ENCODE data around the gene BPGM.

DNA sequence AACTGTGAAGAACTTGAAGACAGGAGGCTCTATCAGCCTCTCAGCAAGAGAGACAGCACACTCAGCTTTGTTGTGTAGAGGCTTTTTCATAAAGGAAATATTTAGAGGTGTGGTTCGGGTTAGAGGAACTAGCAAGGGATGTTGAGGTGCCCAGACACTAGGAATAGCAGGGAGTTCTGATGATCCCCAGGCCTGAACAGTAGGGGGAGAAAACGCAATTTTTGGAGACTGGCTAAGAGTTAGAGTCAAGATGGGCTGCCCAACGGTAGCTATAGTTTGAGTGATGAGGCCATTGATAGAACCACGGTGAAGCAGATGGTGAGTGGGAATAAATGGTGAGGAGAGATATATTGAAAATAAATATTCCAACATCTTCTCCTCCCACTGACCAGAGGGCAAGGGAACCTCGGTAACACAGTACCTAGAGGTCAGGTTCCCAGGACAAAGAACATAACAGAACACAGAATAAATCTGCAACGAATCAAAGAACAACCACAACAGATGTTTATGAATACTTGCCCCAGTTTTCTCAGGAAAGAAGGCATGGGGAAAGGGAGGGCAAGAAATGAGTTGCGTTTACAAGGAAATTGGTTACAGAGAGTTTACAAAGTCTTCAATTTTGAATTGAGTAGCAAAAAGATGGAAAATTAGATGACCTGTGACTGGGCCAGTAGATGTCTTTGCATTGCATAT, 24.2 kb upstream of the BPGM start:
- TF ChIP-seq EZH2 (IDR thresholded peaks at IDR 0.05; ENCODE audit: insufficient read depth, low read length) = no peak
- TF ChIP-seq, protein P1, sequence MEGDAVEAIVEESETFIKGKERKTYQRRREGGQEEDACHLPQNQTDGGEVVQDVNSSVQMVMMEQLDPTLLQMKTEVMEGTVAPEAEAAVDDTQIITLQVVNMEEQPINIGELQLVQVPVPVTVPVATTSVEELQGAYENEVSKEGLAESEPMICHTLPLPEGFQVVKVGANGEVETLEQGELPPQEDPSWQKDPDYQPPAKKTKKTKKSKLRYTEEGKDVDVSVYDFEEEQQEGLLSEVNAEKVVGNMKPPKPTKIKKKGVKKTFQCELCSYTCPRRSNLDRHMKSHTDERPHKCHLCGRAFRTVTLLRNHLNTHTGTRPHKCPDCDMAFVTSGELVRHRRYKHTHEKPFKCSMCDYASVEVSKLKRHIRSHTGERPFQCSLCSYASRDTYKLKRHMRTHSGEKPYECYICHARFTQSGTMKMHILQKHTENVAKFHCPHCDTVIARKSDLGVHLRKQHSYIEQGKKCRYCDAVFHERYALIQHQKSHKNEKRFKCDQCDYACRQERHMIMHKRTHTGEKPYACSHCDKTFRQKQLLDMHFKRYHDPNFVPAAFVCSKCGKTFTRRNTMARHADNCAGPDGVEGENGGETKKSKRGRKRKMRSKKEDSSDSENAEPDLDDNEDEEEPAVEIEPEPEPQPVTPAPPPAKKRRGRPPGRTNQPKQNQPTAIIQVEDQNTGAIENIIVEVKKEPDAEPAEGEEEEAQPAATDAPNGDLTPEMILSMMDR (IDR thresholded peaks at IDR 0.05; ENCODE audit: insufficient read depth, low read depth, low read length) = no peak
